HepG2 (cell line): ENCODE results near the gene TCEANC. TPM values are rescaled to one million over a fixed set of nuclear protein-coding genes. Genes with fewer than 3 reads are reported as not detected.

ENCODE experiments used
- EEA1 ChIP-seq: sonication (generic); formaldehyde crosslinking; IDR thresholded peaks from 2 replicates; pipeline ENCODE4 v1.5.1; 2020; ENCODE audit warnings: mild to moderate bottlenecking, missing genetic modification reagents, borderline replicate concordance
- LBX2 ChIP-seq: sonication (generic); formaldehyde crosslinking; IDR thresholded peaks from 2 replicates; pipeline ENCODE4 v1.5.0; 2020; ENCODE audit warnings: missing genetic modification reagents, mild to moderate bottlenecking, borderline replicate concordance
- MATR3 ChIP-seq: sonication (generic); formaldehyde crosslinking; IDR thresholded peaks from 2 replicates; pipeline ENCODE4 v1.4.0; 2020; ENCODE audit warnings: missing genetic modification reagents
- MTA3 ChIP-seq: sonication (generic); formaldehyde crosslinking; IDR thresholded peaks from 2 replicates; pipeline ENCODE4 v1.4.0; 2020; ENCODE audit warnings: missing genetic modification reagents
- SKI ChIP-seq: fragments of 450-650 bp; IDR thresholded peaks from one replicate; pipeline ENCODE4 v1.6.1; 2018; ENCODE audit warnings: mild to moderate bottlenecking; ENCODE audit not compliant: partially characterized antibody
- TFDP1 ChIP-seq: IDR thresholded peaks from 2 replicates; pipeline ENCODE4 v1.6.1; 2016; ENCODE audit warnings: missing compliant biosample characterization, missing genetic modification reagents, borderline replicate concordance
- TGIF2 ChIP-seq: IDR thresholded peaks from 2 replicates; pipeline ENCODE4 v1.6.1; 2016; ENCODE audit warnings: control low read depth, missing compliant biosample characterization
- THYN1 ChIP-seq: sonication (generic); formaldehyde crosslinking; IDR thresholded peaks from 2 replicates; pipeline ENCODE4 v1.8.1; 2023; ENCODE audit warnings: low read depth, mild to moderate bottlenecking, moderate library complexity, missing genetic modification reagents, borderline replicate concordance
- TOE1 ChIP-seq: sonication (generic); formaldehyde crosslinking; IDR thresholded peaks from 2 replicates; pipeline ENCODE4 v1.4.0; 2020; ENCODE audit warnings: mild to moderate bottlenecking, missing genetic modification reagents
- ZBTB26 ChIP-seq: IDR thresholded peaks from 2 replicates; pipeline ENCODE4 v1.6.1; 2016; ENCODE audit warnings: missing compliant biosample characterization, missing genetic modification reagents, borderline replicate concordance
- ZNF382 ChIP-seq: sonication (generic); formaldehyde crosslinking; IDR thresholded peaks from 2 replicates; pipeline ENCODE4 v1.5.0; 2020; ENCODE audit warnings: missing genetic modification reagents, mild to moderate bottlenecking, borderline replicate concordance
- polyA plus RNA-seq, 8 experiments: library from polyadenylated mRNA; depleted of rRNA in 3 of 8; stranded (reverse) in 7 of 8; unstranded in 1 of 8; fragments of >200 nt; fragmentation: Illumina TruSeq in 4 of 8; extraction: Trizol in 4 of 8; gene quantifications; 2 replicates each; pipeline versions ENCODE4 v1.2.1 to v1.2.3, GENCODE V29; 2011 to 2016; ENCODE audit warnings: low read depth in 4 of 8, missing spikeins in 1 of 8, mixed read lengths in 1 of 8; ENCODE audit not compliant: insufficient read depth in 1 of 8
- total RNA-seq, 5 experiments: library from RNA; depleted of rRNA; stranded (reverse); fragments of >200 nt; fragmentation: Illumina TruSeq; extraction: Trizol; gene quantifications; 2 replicates each; pipeline ENCODE4 v1.2.3, GENCODE V29; 2016; ENCODE audit warnings: low read depth in 1 of 5
- TF ChIP-seq, protein P1 (sequence below): sonication (generic); formaldehyde crosslinking; IDR thresholded peaks from 2 replicates; pipeline ENCODE4 v1.4.0; 2020; ENCODE audit warnings: missing genetic modification reagents
- TF ChIP-seq, protein P2 (sequence below): sonication (generic); formaldehyde crosslinking; IDR thresholded peaks from 2 replicates; pipeline ENCODE4 v1.5.0; 2020; ENCODE audit warnings: missing genetic modification reagents
- TF ChIP-seq, protein P3 (sequence below): sonication (generic); formaldehyde crosslinking; IDR thresholded peaks from 2 replicates; pipeline ENCODE4 v1.4.0; 2020; ENCODE audit warnings: missing genetic modification reagents

TCEANC gene
- total and polyA plus RNA-seq, 2 of the 13 experiments (the other 11 are each of a cell fraction or from before 2014, with no cell fraction given): 0.51 to 0.97 TPM

- TF ChIP-seq SKI (no peak), EEA1 (no peak), MTA3 (no peak), TGIF2 (CRISPR knock-in tag) (no peak), TFDP1 (peak; percentile 28; the same call in 1 of the 2 replicates), LBX2 (CRISPR knock-in tag) (no peak), ZBTB26 (no peak), ZNF382 (no peak), TOE1 (CRISPR knock-in tag) (no peak), THYN1 (CRISPR knock-in tag) (no peak), MATR3 (CRISPR knock-in tag) (no peak)
- TF ChIP-seq, protein P1, sequence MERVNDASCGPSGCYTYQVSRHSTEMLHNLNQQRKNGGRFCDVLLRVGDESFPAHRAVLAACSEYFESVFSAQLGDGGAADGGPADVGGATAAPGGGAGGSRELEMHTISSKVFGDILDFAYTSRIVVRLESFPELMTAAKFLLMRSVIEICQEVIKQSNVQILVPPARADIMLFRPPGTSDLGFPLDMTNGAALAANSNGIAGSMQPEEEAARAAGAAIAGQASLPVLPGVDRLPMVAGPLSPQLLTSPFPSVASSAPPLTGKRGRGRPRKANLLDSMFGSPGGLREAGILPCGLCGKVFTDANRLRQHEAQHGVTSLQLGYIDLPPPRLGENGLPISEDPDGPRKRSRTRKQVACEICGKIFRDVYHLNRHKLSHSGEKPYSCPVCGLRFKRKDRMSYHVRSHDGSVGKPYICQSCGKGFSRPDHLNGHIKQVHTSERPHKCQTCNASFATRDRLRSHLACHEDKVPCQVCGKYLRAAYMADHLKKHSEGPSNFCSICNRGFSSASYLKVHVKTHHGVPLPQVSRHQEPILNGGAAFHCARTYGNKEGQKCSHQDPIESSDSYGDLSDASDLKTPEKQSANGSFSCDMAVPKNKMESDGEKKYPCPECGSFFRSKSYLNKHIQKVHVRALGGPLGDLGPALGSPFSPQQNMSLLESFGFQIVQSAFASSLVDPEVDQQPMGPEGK (CRISPR knock-in tag): 0 out of 2 replicates have a peak, but pooled peaks have one; percentile 14
- TF ChIP-seq, protein P2, sequence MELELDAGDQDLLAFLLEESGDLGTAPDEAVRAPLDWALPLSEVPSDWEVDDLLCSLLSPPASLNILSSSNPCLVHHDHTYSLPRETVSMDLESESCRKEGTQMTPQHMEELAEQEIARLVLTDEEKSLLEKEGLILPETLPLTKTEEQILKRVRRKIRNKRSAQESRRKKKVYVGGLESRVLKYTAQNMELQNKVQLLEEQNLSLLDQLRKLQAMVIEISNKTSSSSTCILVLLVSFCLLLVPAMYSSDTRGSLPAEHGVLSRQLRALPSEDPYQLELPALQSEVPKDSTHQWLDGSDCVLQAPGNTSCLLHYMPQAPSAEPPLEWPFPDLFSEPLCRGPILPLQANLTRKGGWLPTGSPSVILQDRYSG (CRISPR knock-in tag): no peak
- TF ChIP-seq, protein P3, sequence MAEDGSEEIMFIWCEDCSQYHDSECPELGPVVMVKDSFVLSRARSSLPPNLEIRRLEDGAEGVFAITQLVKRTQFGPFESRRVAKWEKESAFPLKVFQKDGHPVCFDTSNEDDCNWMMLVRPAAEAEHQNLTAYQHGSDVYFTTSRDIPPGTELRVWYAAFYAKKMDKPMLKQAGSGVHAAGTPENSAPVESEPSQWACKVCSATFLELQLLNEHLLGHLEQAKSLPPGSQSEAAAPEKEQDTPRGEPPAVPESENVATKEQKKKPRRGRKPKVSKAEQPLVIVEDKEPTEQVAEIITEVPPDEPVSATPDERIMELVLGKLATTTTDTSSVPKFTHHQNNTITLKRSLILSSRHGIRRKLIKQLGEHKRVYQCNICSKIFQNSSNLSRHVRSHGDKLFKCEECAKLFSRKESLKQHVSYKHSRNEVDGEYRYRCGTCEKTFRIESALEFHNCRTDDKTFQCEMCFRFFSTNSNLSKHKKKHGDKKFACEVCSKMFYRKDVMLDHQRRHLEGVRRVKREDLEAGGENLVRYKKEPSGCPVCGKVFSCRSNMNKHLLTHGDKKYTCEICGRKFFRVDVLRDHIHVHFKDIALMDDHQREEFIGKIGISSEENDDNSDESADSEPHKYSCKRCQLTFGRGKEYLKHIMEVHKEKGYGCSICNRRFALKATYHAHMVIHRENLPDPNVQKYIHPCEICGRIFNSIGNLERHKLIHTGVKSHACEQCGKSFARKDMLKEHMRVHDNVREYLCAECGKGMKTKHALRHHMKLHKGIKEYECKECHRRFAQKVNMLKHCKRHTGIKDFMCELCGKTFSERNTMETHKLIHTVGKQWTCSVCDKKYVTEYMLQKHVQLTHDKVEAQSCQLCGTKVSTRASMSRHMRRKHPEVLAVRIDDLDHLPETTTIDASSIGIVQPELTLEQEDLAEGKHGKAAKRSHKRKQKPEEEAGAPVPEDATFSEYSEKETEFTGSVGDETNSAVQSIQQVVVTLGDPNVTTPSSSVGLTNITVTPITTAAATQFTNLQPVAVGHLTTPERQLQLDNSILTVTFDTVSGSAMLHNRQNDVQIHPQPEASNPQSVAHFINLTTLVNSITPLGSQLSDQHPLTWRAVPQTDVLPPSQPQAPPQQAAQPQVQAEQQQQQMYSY (CRISPR knock-in tag): no peak
Measured at GRCh38 chrX:13652850-13653693, at the start of gene TCEANC (continued).
